Measurements from ENCODE around the gene PPP6R2.

DNA sequence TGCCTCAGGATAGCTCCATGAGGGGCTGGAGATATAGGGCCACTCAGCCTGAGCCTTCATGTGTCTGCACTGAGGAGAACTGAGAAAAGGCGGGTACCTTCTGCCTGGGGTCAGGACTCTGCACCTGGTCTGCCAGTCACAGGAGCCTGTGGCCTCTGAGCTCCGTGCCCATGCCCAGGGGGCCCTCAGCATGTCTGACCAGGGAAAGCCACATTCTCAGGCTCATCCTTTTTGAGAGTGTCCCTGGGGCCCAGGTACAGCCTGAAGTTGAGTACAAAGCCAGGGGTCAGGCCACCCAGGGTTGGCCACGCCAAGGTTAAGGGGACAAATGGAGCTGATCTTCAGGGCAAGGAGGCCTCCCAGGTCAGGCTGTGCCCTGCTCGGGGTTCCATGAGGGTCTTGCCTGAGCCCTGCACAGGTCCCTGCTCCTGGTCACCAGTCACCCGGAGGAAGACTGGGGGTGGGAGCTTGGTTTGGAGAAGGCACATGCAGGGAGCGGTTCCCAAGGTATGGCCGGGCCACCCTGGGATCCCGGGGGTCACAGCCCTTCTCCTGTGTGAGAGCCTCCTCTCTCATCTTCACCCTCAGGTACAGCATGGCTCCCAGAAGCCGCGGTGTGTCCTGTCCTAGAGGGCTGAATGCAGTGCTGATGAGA lies 22.3 kb upstream of the PPP6R2 start:
- TF ChIP-seq, protein P1, sequence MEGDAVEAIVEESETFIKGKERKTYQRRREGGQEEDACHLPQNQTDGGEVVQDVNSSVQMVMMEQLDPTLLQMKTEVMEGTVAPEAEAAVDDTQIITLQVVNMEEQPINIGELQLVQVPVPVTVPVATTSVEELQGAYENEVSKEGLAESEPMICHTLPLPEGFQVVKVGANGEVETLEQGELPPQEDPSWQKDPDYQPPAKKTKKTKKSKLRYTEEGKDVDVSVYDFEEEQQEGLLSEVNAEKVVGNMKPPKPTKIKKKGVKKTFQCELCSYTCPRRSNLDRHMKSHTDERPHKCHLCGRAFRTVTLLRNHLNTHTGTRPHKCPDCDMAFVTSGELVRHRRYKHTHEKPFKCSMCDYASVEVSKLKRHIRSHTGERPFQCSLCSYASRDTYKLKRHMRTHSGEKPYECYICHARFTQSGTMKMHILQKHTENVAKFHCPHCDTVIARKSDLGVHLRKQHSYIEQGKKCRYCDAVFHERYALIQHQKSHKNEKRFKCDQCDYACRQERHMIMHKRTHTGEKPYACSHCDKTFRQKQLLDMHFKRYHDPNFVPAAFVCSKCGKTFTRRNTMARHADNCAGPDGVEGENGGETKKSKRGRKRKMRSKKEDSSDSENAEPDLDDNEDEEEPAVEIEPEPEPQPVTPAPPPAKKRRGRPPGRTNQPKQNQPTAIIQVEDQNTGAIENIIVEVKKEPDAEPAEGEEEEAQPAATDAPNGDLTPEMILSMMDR (IDR thresholded peaks at IDR 0.05): no peak
- TF ChIP-seq POLR2AphosphoS5 (IDR thresholded peaks at IDR 0.05): no peak

Data from breast epithelium (tissue), 3 donors.